T-helper 1 cell (primary cell): ENCODE measurements around the gene SON.
A peak's percentile ranks its signal among the peaks of the same experiment; 100 is the strongest.
"Not testable (repeated sequence)": the region's sequence is repeated elsewhere in the genome, so short reads cannot be mapped to it uniquely, and the experiment has no call there.

Experiments
- DNase-seq, 5 donors: peaks; one replicate each; pipeline ENCODE4 v3.0.0-alpha.2; 2012 to 2020
- total RNA-seq, 4 donors: gene quantifications; one replicate each; lab custom pipeline; 2026; lab: John Stamatoyannopoulos, UW

Gene SON, protein sequence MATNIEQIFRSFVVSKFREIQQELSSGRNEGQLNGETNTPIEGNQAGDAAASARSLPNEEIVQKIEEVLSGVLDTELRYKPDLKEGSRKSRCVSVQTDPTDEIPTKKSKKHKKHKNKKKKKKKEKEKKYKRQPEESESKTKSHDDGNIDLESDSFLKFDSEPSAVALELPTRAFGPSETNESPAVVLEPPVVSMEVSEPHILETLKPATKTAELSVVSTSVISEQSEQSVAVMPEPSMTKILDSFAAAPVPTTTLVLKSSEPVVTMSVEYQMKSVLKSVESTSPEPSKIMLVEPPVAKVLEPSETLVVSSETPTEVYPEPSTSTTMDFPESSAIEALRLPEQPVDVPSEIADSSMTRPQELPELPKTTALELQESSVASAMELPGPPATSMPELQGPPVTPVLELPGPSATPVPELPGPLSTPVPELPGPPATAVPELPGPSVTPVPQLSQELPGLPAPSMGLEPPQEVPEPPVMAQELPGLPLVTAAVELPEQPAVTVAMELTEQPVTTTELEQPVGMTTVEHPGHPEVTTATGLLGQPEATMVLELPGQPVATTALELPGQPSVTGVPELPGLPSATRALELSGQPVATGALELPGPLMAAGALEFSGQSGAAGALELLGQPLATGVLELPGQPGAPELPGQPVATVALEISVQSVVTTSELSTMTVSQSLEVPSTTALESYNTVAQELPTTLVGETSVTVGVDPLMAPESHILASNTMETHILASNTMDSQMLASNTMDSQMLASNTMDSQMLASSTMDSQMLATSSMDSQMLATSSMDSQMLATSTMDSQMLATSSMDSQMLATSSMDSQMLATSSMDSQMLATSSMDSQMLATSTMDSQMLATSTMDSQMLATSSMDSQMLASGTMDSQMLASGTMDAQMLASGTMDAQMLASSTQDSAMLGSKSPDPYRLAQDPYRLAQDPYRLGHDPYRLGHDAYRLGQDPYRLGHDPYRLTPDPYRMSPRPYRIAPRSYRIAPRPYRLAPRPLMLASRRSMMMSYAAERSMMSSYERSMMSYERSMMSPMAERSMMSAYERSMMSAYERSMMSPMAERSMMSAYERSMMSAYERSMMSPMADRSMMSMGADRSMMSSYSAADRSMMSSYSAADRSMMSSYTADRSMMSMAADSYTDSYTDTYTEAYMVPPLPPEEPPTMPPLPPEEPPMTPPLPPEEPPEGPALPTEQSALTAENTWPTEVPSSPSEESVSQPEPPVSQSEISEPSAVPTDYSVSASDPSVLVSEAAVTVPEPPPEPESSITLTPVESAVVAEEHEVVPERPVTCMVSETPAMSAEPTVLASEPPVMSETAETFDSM (N-terminal part only)
- 451 to 553 (median 490) reads per million in 4 donors for total RNA-seq

DNA sequence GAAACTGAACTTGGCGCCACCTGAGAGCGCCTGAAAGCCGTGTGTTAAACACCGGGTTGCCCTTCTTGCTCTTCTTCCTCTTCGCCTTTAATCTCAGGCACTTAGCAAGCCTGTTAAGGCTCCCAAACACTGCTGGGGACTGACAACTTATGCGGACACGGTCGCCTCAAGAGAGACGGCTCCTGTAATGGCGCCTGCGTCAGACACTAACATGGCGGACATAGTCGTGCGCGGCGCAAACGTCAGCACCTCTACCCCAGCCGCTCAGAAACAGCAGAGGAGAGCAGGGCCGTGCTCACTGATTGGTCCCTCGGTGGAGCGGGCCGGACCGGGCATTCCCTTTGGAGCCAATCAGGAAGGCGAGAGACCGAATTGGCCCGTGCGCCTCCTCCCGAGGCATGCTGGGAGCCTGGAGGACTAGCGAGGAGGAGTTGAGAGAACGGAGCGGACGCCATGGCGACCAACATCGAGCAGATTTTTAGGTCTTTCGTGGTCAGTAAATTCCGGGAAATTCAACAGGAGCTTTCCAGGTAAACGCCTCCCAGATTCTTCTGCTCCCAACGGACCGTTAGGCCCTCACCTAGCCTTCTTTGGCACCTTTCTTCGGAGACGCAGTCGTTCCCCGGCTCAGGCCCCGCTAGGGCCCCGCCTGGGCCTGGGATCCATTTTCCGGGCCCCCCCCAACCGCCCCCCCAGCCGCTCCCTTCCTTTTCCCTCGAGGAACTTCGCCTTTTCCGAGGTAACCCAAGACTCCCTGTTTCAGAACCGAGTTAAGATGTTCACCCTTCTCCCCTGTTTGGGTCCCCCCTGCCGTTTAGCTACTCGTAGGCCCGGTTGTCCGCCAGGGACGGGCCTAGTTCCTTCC lies at the start of gene SON:
Gene SON, plus strand, starts transcription at position 399 of the 865 bp plus-strand sequence. Its CDS starts 55 bp downstream, at position 454.
- peak; percentile 96 to 99 (median 98) for DNase-seq

DNA sequence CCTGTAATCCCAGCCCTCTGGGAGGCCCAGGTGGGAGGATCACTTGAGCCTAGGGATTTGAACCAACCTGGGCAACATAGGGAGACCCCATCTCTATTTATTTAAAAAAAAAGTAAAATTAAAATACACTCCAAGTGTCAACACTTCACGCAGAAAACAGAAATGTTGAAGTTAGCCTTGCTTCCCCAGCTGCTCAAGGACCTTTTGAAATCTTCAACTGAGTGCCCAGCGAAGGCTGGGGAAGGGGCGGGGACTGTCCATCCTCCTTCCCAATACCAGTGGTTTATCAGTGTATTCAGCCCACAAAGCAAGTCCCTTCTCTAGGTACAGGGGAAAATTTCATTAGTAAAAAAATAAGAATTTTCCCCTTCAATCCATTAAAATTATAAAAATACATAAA lies 49.1 kb upstream of the SON start:
- DNase-seq: no peak

DNA sequence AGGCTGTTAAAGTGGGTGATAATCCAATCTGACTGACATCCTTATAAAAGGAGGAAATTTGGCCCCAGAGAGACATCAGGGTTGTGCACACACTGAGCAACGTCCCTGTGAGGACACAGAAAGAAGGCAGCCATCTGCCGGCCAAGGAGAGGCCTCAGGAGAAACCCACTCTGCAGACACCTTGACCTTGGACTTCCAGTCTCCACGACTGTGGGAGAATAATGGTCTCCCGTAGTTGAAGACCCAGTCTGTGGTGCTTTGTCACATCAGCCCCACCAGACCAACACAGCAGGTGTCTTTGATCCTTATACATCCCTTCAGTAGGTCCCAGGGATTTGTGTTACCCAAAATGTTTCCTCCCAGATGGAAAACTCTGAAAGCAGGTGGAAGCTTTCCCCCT lies 47.1 kb upstream of the SON start:
- no peak for DNase-seq

DNA sequence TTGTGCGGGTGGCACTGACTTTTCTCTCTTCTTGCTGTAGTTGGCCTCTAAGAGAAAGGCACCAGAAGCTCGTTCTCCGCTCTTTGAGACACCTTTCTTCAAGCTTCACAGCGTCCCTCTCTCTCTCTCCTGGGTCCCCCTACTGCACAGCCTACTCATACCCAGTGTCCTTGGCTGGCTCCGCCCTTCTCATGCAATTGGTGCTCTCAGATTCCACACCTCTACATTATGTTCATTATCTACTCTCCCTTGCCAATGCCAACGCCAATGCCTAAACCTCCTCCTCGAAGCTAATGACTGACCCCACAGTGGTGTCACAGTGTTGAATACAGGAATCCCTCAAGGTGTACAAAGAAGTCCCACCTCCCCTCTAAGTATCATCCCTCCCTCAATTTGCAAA lies 46.5 kb upstream of the SON start:
- DNase-seq: no peak

DNA sequence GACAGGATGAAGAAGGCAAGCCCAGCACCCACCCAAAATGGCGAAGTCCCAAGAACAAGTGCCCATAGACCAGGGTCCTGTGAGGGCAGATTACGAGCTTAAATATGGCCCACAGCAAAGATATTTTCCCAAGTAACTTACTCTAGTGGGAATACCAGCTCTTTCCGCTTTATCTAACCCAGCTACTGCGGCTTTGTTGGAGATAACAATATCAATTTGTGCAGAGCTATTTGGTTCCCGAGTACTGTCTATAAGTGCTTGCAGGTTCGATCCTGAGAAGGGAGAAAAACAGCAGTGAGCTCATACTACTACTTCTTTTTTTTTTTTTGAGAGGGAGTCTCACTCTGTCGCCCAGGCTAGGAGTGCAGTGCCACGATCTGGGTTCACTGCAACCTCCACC lies 37.0 kb upstream of the SON start:
- DNase-seq: no peak

DNA sequence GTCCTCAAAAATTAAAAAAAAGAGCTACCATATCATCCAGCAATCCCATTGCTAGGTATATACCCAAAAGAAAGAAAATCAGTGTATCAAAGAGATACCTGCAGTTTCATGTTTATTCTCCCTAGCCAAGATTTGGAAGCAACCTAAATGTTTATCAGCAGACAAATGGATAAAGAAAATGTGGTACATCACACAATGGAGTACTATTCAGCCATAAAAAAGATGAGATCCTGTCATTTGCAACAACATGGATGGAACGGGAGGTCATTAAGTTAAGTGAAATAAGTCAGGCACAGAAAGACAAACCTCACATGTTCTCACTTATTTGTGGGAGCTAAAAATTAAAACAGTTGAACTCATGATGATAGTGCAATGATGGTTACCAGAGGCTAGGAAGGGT lies 35.8 kb upstream of the SON start:
- DNase-seq: not testable (repeated sequence)

DNA sequence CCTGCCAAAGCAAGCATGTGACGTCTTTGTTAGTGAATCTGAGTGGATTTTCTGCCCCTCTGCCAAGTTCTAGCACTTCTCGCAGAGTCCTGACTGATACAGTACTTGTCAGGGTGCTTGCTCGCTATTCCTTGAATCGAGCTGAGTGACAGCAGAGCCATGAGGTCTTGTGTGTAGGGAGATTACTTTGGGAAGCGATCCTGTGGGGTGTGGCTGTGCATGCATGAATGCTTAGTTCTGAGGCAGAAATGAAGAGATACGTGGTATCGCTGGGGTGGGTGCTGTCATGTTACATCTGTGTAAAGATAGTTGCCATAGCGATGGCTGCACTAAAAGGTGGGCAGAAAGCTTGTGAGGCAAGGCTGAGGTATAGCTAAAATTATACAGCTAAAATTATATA lies 32.0 kb upstream of the SON start:
- no peak for DNase-seq

DNA sequence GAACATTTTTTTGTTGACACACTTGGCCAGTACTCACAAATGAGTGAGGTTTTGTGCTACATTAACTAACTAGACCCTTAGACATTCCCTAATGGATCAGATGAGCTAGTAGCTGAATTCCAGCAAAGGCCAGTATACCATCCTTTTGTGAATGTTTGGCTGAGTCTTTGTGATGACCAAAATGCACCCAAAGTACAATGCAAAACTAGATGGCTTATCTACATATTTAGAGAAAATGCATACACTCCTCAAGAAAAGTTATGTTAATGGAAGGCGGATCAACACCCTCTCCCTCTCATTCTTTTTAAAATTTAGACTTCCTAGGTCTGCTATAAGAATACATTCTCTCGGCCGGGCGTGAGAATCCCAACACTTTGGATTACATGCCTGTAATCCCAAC lies 31.2 kb upstream of the SON start:
- no peak for DNase-seq

DNA sequence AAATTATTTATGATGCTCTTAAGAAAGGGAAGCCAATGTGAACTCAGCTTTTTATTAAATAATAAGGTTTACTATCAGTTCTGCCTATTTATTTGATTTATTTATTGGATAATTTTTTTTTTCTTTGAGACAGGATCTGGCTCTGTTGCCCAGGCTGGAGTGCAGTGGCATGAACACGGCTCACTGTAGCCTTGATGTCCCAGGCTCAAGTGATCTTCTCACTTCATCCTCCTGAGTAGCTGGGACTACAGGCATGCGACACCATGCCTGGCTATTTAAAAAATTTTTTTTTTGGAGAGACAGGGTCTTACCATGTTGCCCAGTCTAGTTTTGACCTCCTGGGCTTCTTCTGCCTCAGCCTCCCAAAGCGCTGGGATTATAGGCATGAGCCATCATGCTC lies 30.4 kb upstream of the SON start:
- DNase-seq: no peak

DNA sequence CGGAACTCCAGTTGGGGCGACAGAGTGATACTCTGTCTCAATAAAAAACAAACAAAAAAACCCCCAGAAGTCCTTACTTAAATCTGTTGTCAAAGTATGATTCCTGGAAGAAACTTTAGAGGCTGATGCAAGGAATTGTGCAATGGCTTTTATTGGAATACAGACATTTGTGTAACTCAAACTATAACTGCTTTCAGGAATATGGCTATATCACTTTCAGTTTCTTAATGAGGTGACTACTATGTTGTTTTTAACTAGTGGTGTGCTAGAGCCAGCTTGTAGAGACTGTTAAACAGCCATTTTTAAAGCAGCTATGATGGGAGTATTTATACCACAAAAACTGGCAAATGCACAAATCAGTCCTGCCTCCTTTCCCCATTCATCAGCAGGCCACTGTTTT lies 28.6 kb upstream of the SON start:
- peak in 1 of 5 donors; percentile 23 for DNase-seq

DNA sequence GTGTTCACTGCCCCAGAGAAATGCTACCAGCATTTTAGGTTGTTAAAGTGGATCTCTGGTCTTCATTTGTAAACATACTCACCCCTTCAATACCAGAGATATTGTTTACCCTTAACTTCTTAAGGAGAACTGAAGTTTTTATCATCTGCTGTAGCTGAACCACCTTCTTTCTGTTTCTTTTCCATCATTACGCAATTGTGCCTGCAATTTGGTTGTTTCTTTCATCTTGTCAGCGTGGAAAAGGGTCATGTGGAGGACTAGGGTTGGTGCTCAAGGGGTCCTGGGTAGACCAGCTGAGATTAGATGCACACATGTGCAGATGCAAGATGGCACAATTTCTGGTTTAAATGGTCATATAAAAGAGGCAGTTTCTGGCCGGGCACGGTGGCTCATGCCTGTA lies 23.9 kb upstream of the SON start:
- no peak for DNase-seq

DNA sequence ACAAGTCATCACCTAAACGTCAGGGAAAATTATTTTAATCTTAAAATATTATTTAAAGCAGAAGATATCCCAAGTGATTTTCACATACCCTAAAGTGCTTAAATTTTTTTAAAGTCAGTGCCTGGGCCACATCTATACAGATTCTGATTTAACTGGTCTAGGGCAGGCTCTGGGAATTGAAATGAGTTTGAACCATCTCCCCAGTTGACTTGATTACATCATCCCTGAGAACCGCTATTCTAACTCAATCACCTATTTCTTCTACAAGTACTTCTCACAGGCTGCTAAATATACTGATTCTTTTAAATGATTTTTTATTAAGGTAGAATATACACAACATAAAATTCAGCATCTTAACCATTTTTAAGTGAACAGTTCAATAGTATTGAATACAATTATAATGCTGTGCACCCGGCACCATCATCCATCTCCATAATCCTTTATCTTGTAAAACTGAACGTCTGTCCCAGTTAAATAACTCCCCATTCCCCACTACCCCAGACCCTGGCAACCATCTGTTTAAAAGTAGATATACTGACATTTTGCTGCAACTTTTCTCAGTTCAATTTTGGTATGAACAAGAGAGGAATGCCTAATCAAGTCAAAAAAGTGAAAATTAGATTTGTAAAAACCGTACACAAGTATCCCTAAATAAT lies 20.4 kb upstream of the SON start:
- DNase-seq: no peak

DNA sequence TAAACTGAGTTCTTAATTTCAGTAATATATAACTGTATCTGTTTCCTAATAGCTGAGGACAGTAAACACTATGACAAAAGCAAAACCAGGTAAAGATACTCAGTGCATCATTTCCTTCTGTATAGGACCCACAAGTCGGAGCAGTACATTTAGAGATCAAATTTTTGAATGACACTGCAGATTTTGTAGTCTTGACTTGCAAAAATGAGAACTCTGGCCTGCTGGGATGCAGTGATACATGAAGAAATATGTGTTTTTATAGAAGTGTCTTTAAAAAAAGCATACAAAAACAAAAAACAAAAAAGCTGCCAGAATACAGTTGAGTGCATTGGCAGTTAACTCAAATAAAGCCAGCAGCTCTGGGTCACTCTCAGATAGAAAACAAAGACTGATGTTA lies 19.9 kb upstream of the SON start:
- no peak for DNase-seq

DNA sequence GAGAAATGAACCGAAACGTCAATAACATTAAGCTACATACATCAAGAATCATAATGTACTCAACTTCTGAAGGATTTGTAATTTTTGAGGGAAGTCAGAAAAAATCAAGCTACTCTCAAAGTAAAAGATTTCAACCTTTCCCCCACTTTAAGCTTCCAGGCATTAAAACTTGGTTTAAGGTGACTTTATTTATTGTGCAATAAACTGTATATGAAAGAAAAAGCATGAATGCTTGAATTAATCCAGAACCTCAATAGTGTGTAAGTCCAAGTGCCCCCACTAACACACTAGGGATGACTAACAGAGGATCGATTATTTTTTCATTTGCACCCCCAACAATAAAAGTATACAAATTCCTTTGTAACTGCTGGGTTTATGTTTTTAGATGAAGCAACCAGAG lies 11.8 kb upstream of the SON start:
- no peak for DNase-seq

DNA sequence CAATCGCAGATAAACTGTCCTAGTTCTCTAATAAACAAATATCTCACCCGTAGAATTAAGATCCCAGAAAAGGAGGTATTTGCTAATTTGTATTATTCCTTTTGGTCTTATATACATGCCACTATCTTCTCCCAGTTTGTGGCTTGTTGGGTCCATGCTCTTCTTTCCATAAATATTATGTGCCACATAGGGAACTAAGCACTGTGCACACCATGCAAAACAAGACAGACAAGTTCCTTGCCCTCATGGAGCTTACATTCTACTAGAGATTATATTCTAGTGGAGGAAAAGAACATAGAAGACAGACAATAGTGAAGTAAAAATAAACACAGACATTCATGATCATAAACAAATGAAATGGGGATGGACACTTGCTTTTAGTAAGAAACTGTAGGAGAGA lies 5.6 kb upstream of the SON start:
- no peak for DNase-seq

DNA sequence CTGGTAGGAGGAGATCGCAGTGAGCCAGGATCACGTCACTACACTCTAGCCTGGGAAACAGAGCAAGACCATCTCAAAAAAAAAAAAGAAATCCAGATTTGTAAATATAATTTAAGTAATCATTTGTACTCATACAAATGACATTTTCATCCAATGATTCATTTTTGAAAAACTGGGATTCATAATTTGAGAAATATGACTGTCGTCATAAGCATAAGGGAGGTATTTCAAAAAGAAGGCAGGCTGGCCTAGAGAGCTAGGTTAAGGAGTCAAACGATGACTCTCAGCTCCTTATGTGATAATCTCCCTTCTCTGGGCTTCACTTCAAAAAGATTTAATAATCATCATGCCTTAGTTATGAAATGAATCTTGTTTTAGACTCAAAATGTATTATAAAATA lies 3.2 kb upstream of the SON start:
- DNase-seq: no peak

DNA sequence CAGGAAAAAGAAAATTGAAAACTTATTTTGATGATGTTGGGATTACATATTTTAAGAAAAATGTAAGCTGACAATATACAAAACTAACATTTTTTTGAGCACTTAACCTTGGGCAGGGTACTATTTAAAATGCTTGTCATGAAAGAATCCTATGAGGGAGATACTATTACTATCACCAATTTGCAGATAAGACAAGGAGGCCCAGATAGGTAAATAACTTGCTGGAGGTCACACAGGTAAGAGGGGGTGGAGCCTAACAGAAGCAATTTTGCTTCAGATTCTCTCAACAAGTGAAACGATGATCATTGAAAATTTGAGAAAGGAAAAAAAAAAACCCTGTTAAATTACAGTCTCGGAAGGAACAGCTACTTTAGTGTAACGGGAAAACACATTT lies 2.1 kb upstream of the SON start:
- no peak for DNase-seq

DNA sequence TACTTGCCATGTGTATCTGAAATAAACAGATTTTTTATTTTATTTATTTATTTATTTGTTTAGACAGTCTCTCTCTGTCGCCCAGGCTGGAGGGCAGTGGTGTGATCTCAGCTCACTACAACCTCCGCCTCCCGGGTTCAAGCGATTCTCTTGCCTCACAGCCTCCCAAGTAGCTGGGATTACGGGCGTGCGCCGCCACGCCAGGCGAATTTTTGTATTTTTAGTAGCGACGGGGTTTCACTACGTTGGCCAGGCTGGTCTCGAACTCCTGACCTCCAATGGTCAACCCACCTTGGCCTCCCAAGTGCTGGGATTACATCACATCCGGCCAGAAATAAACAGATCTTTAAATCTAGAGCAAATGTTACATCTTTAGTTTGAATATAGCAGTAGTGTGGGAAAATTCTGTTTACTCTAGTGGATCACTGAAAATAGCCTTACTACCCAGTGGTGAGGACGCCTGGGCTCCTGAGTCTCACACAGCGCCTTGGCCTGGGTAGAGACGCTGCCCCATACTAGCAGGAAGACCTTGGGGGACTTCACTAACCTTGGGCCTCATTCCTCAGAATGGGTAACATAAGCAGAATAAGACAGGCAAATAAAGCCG lies 1.6 kb upstream of the SON start:
- DNase-seq: peak in 1 of 5 donors; percentile 33

DNA sequence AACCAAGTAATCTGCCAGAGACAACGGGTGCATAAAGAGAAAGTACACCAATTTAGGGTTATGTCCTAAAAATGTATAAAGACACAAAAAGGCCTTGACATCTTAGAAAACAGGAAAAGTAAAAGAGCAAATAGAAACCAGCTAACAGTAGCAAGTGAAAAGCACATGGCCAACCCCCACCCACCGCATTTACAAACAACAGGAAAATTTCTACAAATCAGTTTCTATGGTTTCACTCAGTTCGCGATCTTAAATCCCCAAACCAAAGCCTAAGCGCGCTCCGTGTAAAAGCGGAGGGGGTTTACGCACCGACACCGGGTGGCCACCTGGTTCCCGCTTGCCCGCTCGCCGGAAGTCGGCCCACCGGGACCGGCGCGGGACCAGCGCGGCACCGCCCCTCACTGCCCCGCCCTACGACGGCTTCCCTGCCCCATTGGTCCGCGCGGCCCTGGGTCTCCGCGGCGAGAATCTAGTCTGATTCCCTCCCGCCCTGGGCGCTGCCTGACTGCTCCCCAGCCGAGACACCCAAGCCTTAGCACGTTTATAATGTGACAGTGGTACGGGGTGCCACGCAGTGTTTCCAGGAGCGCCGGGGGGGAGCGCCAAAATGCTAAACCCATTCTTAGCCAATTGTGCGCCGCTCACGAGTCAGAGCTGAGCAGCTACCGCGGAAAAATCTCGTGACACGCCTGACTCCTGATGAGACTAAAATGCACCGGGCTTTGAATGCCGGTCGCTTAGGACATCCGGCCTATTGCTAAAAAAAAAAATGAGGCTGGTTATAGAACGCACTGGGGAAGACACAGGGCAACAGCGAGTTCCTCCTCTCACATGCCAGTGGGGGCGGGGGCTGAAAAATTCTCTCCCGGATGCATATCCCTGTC lies 840 bp upstream of the SON start, which contains the start of gene GART:
Gene GART, minus strand, starts transcription at position 362 of the 884 bp plus-strand sequence. CDS start 2,802 bp downstream, outside the sequence.
- DNase-seq: peak; percentile 67 to 83 (median 77)
